Endodermal cell (in vitro differentiated cells): ENCODE results near the gene ZNF783. TPM values are rescaled to one million over a fixed set of nuclear protein-coding genes. Genes with fewer than 3 reads are reported as not detected.

Experiments
- DNase-seq: peaks from one replicate; pipeline ENCODE4 v3.0.0-alpha.2; 2017
- H3K27ac ChIP-seq: 2 replicates; pipeline ENCODE4 v1.5.1; 2013; ENCODE audit warnings: mild to moderate bottlenecking, low read depth, low read length, moderate library complexity
- H3K27me3 ChIP-seq: 2 replicates; pipeline ENCODE4 v1.6.1; 2013; ENCODE audit warnings: mild to moderate bottlenecking, low read length, moderate library complexity; ENCODE audit not compliant: insufficient read depth, control insufficient read depth, poor library complexity, severe bottlenecking
- H3K36me3 ChIP-seq: 2 replicates; pipeline ENCODE4 v1.7.0; 2013; ENCODE audit warnings: mild to moderate bottlenecking, low read length, moderate library complexity; ENCODE audit not compliant: control insufficient read depth, insufficient read depth
- H3K4me1 ChIP-seq: one replicate; pipeline ENCODE4 v1.7.0; 2013; ENCODE audit warnings: low read length; ENCODE audit not compliant: control insufficient read depth, insufficient read depth
- H3K4me3 ChIP-seq: 2 replicates; pipeline ENCODE4 v1.5.1; 2013; ENCODE audit warnings: mild to moderate bottlenecking, low read length, moderate library complexity
- H3K9ac ChIP-seq: 2 replicates; pipeline ENCODE4 v1.6.1; 2013; ENCODE audit warnings: mild to moderate bottlenecking, low read length, moderate library complexity; ENCODE audit not compliant: poor library complexity, severe bottlenecking; ENCODE audit errors: extremely low read depth
- H3K9me3 ChIP-seq: 2 replicates; pipeline ENCODE4 v1.6.1; 2013; ENCODE audit warnings: mild to moderate bottlenecking, low read length, moderate library complexity; ENCODE audit not compliant: control insufficient read depth
- H3K27ac Mint-ChIP-seq: 2 replicates; pipeline ENCODE4 v1.8.0; 2020; ENCODE audit warnings: mixed read lengths
- H3K27me3 Mint-ChIP-seq: 2 replicates; pipeline ENCODE4 v1.8.0; 2021; ENCODE audit warnings: mild to moderate bottlenecking, mixed read lengths; ENCODE audit not compliant: insufficient read depth
- H3K36me3 Mint-ChIP-seq: 2 replicates; pipeline ENCODE4 v1.8.0; 2020; ENCODE audit warnings: low read depth, mixed read lengths
- H3K4me1 Mint-ChIP-seq: 2 replicates; pipeline ENCODE4 v1.8.0; 2020; ENCODE audit warnings: mixed read lengths
- H3K4me3 Mint-ChIP-seq: 2 replicates; pipeline ENCODE4 v1.8.0; 2020; ENCODE audit warnings: mild to moderate bottlenecking, moderate library complexity, mixed read lengths
- H3K9me3 Mint-ChIP-seq: 2 replicates; pipeline ENCODE4 v1.8.0; 2020; ENCODE audit warnings: mild to moderate bottlenecking, mixed read lengths
- CTCF ChIP-seq: fragments of 200-600 bp; sonication (generic); conservative IDR thresholded peaks from 2 replicates; pipeline ENCODE4 v1.5.0; 2021; ENCODE audit warnings: antibody characterized with exemption, mild to moderate bottlenecking
- WGBS, 2 experiments: methylation state at CpG; one replicate each; pipeline versions ENCODE4 v1.1.5 to v1.1.7; 2013; ENCODE audit warnings: missing lambda C conversion rate in 2 of 2, mixed read lengths in 1 of 2; ENCODE audit not compliant: insufficient coverage in 1 of 2, insufficient read length in 1 of 2; 5-methylcytosine and 5-hydroxymethylcytosine counted together
- total RNA-seq, 2 donors: library from RNA; stranded (reverse); fragmentation: NEBNext Ultra II Directional in 1 of 2; extraction: Animal tissue kit (Norgen Biotek cat#: 25700) in 1 of 2; gene quantifications; 2 replicates in 1 of 2; 3 replicates in 1 of 2; pipeline ENCODE4 v1.2.1, GENCODE V29; 2021

ZNF783 gene
- total RNA-seq, 2 donors from 2014 or later, result 12.1 to 13.2 TPM

GRCh38 chr7:149255174-149255573 is 6.8 kb upstream of the ZNF783 start:
- peaks cover 41% of the 10 kb centered on the region for H3K36me3 Mint-ChIP-seq
- no peak overlapping the region for H3K9ac ChIP-seq
- no peaks in the 10 kb centered on the region for H3K27me3 Mint-ChIP-seq
- no peaks in the 10 kb centered on the region for H3K9me3 ChIP-seq
- H3K27me3 ChIP-seq, result no peaks in the 10 kb centered on the region
- H3K4me3 Mint-ChIP-seq, result no peak overlapping the region
- H3K4me1 ChIP-seq, result no peaks in the 10 kb centered on the region
- H3K36me3 ChIP-seq, result peaks cover 51% of the 10 kb centered on the region
- no peak for DNase-seq
- no peaks in the 10 kb centered on the region for H3K4me1 Mint-ChIP-seq
- no peaks in the 10 kb centered on the region for H3K9me3 Mint-ChIP-seq
- TF ChIP-seq CTCF, result no peak
- H3K4me3 ChIP-seq, result no peak overlapping the region
- H3K27ac ChIP-seq, result no peak overlapping the region
- WGBS, 2 experiments, result 88 to 92% methylated on average over 3 of the region's 5 CpGs
- H3K27ac Mint-ChIP-seq, result no peak overlapping the region

- Mint-ChIP-seq H3K9me3 (no peaks in the 10 kb centered on the region), H3K4me1 (no peaks in the 10 kb centered on the region), H3K4me3 (no peak overlapping the region), H3K27me3 (peaks cover 3% of the 10 kb centered on the region), H3K36me3 (peaks cover 33% of the 10 kb centered on the region), H3K27ac (no peak overlapping the region)
- H3K4me1 ChIP-seq, result no peaks in the 10 kb centered on the region
- H3K27ac ChIP-seq, result no peak overlapping the region
- TF ChIP-seq CTCF, result no peak
- no peak overlapping the region for H3K4me3 ChIP-seq
- H3K27me3 ChIP-seq, result no peaks in the 10 kb centered on the region
- H3K36me3 ChIP-seq, result peaks cover 45% of the 10 kb centered on the region
- WGBS, 2 experiments, result 90 to 100% methylated on average over 2 to 4 of the region's 4 CpGs
- no peaks in the 10 kb centered on the region for H3K9me3 ChIP-seq
- no peak overlapping the region for H3K9ac ChIP-seq
- DNase-seq, result no peak
Measured at GRCh38 chr7:149256568-149256967, 5.4 kb upstream of the ZNF783 start.

GRCh38 chr7:149257146-149257545 is 4.8 kb upstream of the ZNF783 start:
- WGBS, 2 experiments, result 90 to 100% methylated on average over 2 of the region's 2 CpGs
- no peaks in the 10 kb centered on the region for H3K4me1 Mint-ChIP-seq
- Histone ChIP-seq H3K27ac (no peak overlapping the region), H3K36me3 (peaks cover 39% of the 10 kb centered on the region), H3K4me1 (no peaks in the 10 kb centered on the region), H3K4me3 (no peak overlapping the region), H3K9me3 (no peaks in the 10 kb centered on the region), H3K27me3 (no peaks in the 10 kb centered on the region), H3K9ac (no peak overlapping the region)
- peaks cover 30% of the 10 kb centered on the region for H3K36me3 Mint-ChIP-seq
- DNase-seq, result no peak
- H3K4me3 Mint-ChIP-seq, result no peak overlapping the region
- no peak for TF ChIP-seq CTCF
- H3K9me3 Mint-ChIP-seq, result no peaks in the 10 kb centered on the region
- H3K27me3 Mint-ChIP-seq, result peaks cover 3% of the 10 kb centered on the region
- no peak overlapping the region for H3K27ac Mint-ChIP-seq
